Ascending aorta (tissue), 2 donors: ENCODE results near the gene PARP6. TPM values are rescaled to one million over a fixed set of nuclear protein-coding genes. Genes with fewer than 3 reads are reported as not detected.

Source experiments
- DNase-seq, 2 donors: peaks; one replicate each; pipeline ENCODE4 v3.0.0-alpha.2; 2019; ENCODE audit warnings: low spot score in 2 of 2
- H3K27ac ChIP-seq, 2 donors: fragments of 200-600 bp; sonication (generic); one replicate each; pipeline ENCODE4 v1.5.1; 2016 to 2017; ENCODE audit warnings: mild to moderate bottlenecking in 1 of 2
- H3K27me3 ChIP-seq: fragments of 200-600 bp; sonication (generic); one replicate; pipeline ENCODE4 v1.5.1; 2017
- H3K36me3 ChIP-seq, 2 donors: fragments of 200-600 bp; sonication (generic); one replicate each; pipeline ENCODE4 v1.5.1; 2016
- H3K4me1 ChIP-seq, 2 donors: fragments of 200-600 bp; sonication (generic); one replicate each; pipeline ENCODE4 v1.5.1; 2016 to 2017; ENCODE audit warnings: mild to moderate bottlenecking in 1 of 2
- H3K4me3 ChIP-seq, 2 donors: fragments of 200-600 bp; sonication (generic); one replicate each; pipeline ENCODE4 v1.5.1; 2016 to 2017; ENCODE audit warnings: mild to moderate bottlenecking in 1 of 2
- H3K9me3 ChIP-seq, 2 donors: fragments of 200-600 bp; sonication (generic); one replicate each; pipeline ENCODE4 v1.5.1; 2016
- CTCF ChIP-seq, 3 experiments: fragments of 200-600 bp in 2 of 3; fragments of 450-650 bp in 1 of 3; sonication (generic) in 2 of 3; IDR thresholded peaks; one replicate each; pipeline ENCODE4 v1.5.1; 2016 to 2019; ENCODE audit warnings: antibody characterized with exemption in 3 of 3, mild to moderate bottlenecking in 1 of 3, moderate library complexity in 1 of 3
- intact Hi-C: fragments of 100-400 bp; cut with DNase I; formaldehyde crosslinking; loops from one replicate; pipeline ENCODE4 v1.15.1; 2023
- total RNA-seq: library from RNA; depleted of rRNA; stranded (reverse); fragments of >200 nt; gene quantifications from one replicate; pipeline ENCODE4 v1.1.0, GENCODE V29; 2016

Gene PARP6
- total RNA-seq, 1 donor from 2014 or later, result 26.5 TPM

DNA sequence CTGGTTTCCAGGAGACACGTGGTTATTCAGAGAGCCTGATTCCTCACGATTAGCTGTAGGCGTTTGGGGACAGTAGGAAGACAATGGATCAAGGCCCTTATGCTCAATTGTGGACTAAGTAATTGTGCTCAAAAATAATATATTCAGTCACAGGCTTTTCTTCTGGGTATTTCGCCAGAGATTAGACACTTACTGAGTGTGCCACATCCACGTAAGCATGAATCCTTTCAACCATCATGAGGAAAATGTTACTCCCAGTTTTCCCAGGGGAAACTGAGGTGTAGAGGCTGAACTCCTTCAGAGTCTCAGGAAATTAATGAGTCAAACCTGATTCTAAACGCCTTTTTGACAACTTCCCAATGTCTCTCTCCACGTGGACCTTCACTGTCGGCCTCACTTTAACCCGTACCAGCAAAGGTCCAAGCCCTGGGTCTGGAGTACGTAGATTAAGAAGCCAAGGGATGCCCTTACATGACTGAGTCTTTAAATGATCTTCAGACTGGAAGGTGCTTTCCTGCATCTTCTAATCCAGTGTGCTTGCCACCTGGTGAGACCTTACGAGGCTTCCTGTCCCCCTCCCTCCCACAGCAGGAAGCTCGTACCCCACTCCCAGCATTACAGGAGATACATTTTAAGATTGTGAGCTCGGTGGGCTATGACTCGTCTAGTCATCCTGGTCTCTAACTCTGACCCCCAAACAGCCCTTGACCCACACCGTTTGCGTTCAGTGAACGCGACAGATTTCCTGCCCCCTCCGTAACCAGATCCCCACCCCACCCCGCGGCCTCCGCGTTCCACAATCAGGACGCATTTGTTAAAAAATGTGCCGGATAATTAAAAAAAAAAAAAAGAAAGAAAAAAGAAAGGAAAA lies 43.0 kb downstream of the PARP6 start:
- Histone ChIP-seq H3K36me3 (no peaks in the 10 kb centered on the region), H3K27ac (peak overlapping the region; percentile 99 to 100), H3K9me3 (no peaks in the 10 kb centered on the region), H3K4me3 (peak overlapping the region; percentile 87 to 98), H3K4me1 (peaks cover 8 to 46% of the 10 kb centered on the region in 2 donors), H3K27me3 (no peaks in the 10 kb centered on the region)
- no peak for DNase-seq
- no peak for TF ChIP-seq CTCF (IDR thresholded peaks at IDR 0.05)
- intact Hi-C loops, result no loop called here

DNA sequence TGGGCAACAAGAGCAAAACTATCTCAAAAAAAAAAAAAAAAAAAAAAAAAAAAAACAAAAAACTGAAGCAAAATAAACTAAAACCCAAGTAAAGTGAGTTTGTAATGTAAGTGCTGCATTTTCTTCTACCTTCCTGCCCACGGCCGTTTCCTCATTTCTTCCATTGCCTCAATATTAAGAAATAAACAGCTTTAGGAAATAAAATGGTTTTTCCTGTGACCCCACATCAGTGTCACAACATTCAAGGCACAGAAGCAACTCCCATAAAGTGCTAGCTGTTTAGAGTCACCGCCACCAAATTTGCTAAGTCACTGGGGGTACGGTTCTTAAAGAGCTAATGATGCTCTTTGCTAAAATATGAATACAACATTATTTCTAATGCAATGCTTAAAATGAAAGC lies 44.6 kb downstream of the PARP6 start:
- Histone ChIP-seq H3K4me3 (peak overlapping the region in 1 of 2 donors; percentile 26), H3K27ac (peak overlapping the region; percentile 99 to 100), H3K36me3 (no peaks in the 10 kb centered on the region), H3K27me3 (no peaks in the 10 kb centered on the region), H3K4me1 (peaks cover 10 to 44% of the 10 kb centered on the region in 2 donors), H3K9me3 (no peaks in the 10 kb centered on the region)
- no peak for DNase-seq
- TF ChIP-seq CTCF (IDR thresholded peaks at IDR 0.05), result no peak
- intact Hi-C loops, result no loop called here

- H3K27me3 ChIP-seq, result no peaks in the 10 kb centered on the region
- no peaks in the 10 kb centered on the region for H3K36me3 ChIP-seq
- DNase-seq, result no peak
- peak overlapping the region; percentile 99 to 100 for H3K27ac ChIP-seq
- no peaks in the 10 kb centered on the region for H3K9me3 ChIP-seq
- intact Hi-C loops, result no loop called here
- no peak overlapping the region for H3K4me3 ChIP-seq
- peaks cover 12 to 44% of the 10 kb centered on the region in 2 donors for H3K4me1 ChIP-seq
- no peak for TF ChIP-seq CTCF (IDR thresholded peaks at IDR 0.05)
Measured at GRCh38 chr15:72227192-72227586, 45.2 kb downstream of the PARP6 start.

- DNase-seq, result no peak
- Histone ChIP-seq H3K4me3 (no peak overlapping the region), H3K27me3 (no peaks in the 10 kb centered on the region), H3K9me3 (no peaks in the 10 kb centered on the region), H3K27ac (no peak overlapping the region), H3K36me3 (peaks cover 8 to 21% of the 10 kb centered on the region in 2 donors), H3K4me1 (peaks cover 7 to 36% of the 10 kb centered on the region in 2 donors)
- TF ChIP-seq CTCF (IDR thresholded peaks at IDR 0.05), result no peak
- intact Hi-C loops, result loop anchor here (2.0 kb wide), 1 partner anchor 14 kb away; no protein-coding TSS in a partner anchor
Measured at GRCh38 chr15:72223278-72223677, 49.1 kb downstream of the PARP6 start.

GRCh38 chr15:72222393-72222792 lies 50.0 kb downstream of the PARP6 start:
- TF ChIP-seq CTCF (IDR thresholded peaks at IDR 0.05), result no peak
- no peaks in the 10 kb centered on the region for H3K27me3 ChIP-seq
- peak in 1 of 2 donors; percentile 79 for DNase-seq
- H3K4me3 ChIP-seq, result no peak overlapping the region
- intact Hi-C loops, result loop anchor here (2.0 kb wide), 1 partner anchor 14 kb away; no protein-coding TSS in a partner anchor
- H3K4me1 ChIP-seq, result peaks cover 7 to 27% of the 10 kb centered on the region in 2 donors
- peak overlapping the region; percentile 25 to 44 for H3K27ac ChIP-seq
- no peaks in the 10 kb centered on the region for H3K9me3 ChIP-seq
- H3K36me3 ChIP-seq, result peaks cover 16 to 30% of the 10 kb centered on the region in 2 donors
